Endothelial cell (in vitro differentiated cells): ENCODE measurements around the gene IQGAP2. TPM values are rescaled to one million over a fixed set of nuclear protein-coding genes. Genes with fewer than 3 reads are reported as not detected.
A peak's percentile ranks its signal among the peaks of the same experiment; 100 is the strongest.

Source experiments
- DNase-seq: peaks from one replicate; pipeline ENCODE4 v3.0.0; 2021; ENCODE audit warnings: low spot score
- H3K27ac Mint-ChIP-seq: one replicate; pipeline ENCODE4 v1.8.0; 2021; ENCODE audit warnings: mixed read lengths, inconsistent platforms; ENCODE audit not compliant: unreplicated experiment
- H3K27me3 Mint-ChIP-seq: one replicate; pipeline ENCODE4 v1.8.0; 2021; ENCODE audit warnings: mild to moderate bottlenecking, moderate library complexity, mixed read lengths, inconsistent platforms; ENCODE audit not compliant: unreplicated experiment
- H3K36me3 Mint-ChIP-seq: one replicate; pipeline ENCODE4 v1.8.0; 2021; ENCODE audit warnings: mild to moderate bottlenecking, low read depth, mixed read lengths, inconsistent platforms; ENCODE audit not compliant: unreplicated experiment
- H3K4me1 Mint-ChIP-seq: one replicate; pipeline ENCODE4 v1.8.0; 2021; ENCODE audit warnings: mild to moderate bottlenecking, mixed read lengths, inconsistent platforms; ENCODE audit not compliant: unreplicated experiment
- H3K4me3 Mint-ChIP-seq: one replicate; pipeline ENCODE4 v1.8.0; 2021; ENCODE audit warnings: mild to moderate bottlenecking, mixed read lengths, inconsistent platforms; ENCODE audit not compliant: unreplicated experiment
- H3K9me3 Mint-ChIP-seq: one replicate; pipeline ENCODE4 v1.8.0; 2021; ENCODE audit warnings: mixed read lengths, inconsistent platforms; ENCODE audit not compliant: unreplicated experiment
- total RNA-seq: library from RNA; stranded (reverse); fragmentation: NEBNext Ultra II Directional; extraction: Animal tissue kit (Norgen Biotek cat#: 25700); gene quantifications from one replicate; pipeline ENCODE4 v1.2.1, GENCODE V29; 2021; ENCODE audit not compliant: unreplicated experiment
- TF ChIP-seq, protein P1 (sequence below): fragments of 200-600 bp; sonication (generic); IDR thresholded peaks from one replicate; pipeline ENCODE4 v1.5.0; 2021; ENCODE audit warnings: antibody characterized with exemption; ENCODE audit not compliant: unreplicated experiment

The IQGAP2 gene
- total RNA-seq, 1 donor from 2014 or later = 43.4 TPM

- H3K27me3 Mint-ChIP-seq = no peaks in the 10 kb centered on the region
- H3K27ac Mint-ChIP-seq = no peak overlapping the region
- peaks cover 20% of the 10 kb centered on the region for H3K4me1 Mint-ChIP-seq
- H3K36me3 Mint-ChIP-seq = peaks cover 38% of the 10 kb centered on the region
- no peaks in the 10 kb centered on the region for H3K9me3 Mint-ChIP-seq
- H3K4me3 Mint-ChIP-seq = no peak overlapping the region
- DNase-seq = no peak
- TF ChIP-seq, protein P1, sequence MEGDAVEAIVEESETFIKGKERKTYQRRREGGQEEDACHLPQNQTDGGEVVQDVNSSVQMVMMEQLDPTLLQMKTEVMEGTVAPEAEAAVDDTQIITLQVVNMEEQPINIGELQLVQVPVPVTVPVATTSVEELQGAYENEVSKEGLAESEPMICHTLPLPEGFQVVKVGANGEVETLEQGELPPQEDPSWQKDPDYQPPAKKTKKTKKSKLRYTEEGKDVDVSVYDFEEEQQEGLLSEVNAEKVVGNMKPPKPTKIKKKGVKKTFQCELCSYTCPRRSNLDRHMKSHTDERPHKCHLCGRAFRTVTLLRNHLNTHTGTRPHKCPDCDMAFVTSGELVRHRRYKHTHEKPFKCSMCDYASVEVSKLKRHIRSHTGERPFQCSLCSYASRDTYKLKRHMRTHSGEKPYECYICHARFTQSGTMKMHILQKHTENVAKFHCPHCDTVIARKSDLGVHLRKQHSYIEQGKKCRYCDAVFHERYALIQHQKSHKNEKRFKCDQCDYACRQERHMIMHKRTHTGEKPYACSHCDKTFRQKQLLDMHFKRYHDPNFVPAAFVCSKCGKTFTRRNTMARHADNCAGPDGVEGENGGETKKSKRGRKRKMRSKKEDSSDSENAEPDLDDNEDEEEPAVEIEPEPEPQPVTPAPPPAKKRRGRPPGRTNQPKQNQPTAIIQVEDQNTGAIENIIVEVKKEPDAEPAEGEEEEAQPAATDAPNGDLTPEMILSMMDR = no peak
These were observed 209.9 kb downstream of the IQGAP2 start for GRCh38 chr5:76612942-76613341.

GRCh38 chr5:76615759-76616158 is 212.7 kb downstream of the IQGAP2 start:
- no peak for DNase-seq
- Mint-ChIP-seq H3K4me1 (peaks cover 39% of the 10 kb centered on the region), H3K27me3 (peaks cover 2% of the 10 kb centered on the region), H3K9me3 (no peaks in the 10 kb centered on the region), H3K36me3 (peaks cover 60% of the 10 kb centered on the region), H3K27ac (no peak overlapping the region), H3K4me3 (peak overlapping the region; percentile 38)
- TF ChIP-seq, protein P1 = no peak

DNA sequence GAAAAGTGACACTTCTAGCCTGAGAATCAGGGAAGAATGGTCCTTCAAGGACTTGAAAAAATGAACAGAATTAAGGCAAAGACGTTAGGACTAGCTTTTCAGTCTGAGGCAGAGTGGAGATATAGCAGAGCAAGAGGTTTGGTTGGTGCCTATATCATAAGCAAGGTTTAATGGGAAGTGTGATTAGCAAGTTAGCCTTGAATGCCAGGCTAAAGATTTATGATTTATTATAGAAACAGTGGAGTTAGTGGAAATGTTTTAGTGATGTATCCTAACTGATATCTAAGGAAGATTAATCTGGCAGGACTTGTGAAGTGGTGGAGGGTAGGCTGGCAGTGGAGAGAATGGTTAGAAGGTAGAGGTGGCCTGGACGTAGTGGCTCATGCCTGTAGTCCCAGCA is 213.1 kb downstream of the IQGAP2 start:
- no peak for DNase-seq
- peaks cover 2% of the 10 kb centered on the region for H3K27me3 Mint-ChIP-seq
- peak overlapping the region; percentile 87 for H3K27ac Mint-ChIP-seq
- H3K4me3 Mint-ChIP-seq = peak overlapping the region; percentile 70
- TF ChIP-seq, protein P1 = no peak
- H3K9me3 Mint-ChIP-seq = no peaks in the 10 kb centered on the region
- H3K4me1 Mint-ChIP-seq = peaks cover 42% of the 10 kb centered on the region
- peaks cover 65% of the 10 kb centered on the region for H3K36me3 Mint-ChIP-seq

DNA sequence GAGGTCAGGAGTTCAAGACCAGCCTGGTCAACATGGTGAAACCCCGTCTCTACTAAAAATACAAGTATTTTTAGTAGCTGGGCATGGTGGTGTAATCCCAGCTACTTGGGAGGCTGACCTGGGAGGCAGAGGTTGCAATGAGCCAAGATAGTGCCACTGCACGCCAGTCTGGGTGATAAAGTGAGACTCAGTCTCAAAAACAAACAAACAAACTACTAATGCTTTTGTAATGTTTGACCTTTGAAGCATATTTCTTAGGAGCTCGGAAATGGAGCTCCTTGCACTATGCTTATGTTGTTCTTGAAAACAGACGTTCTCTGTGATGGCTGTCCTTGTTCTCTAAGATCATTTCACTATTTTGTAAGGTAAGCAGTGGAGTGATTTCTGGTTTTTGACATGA is 214.1 kb downstream of the IQGAP2 start:
- Mint-ChIP-seq H3K27me3 (peaks cover 3% of the 10 kb centered on the region), H3K9me3 (no peaks in the 10 kb centered on the region), H3K27ac (no peak overlapping the region), H3K4me1 (peaks cover 42% of the 10 kb centered on the region), H3K4me3 (peak overlapping the region; percentile 95), H3K36me3 (peaks cover 73% of the 10 kb centered on the region)
- TF ChIP-seq, protein P1 = no peak
- DNase-seq = no peak

- peak overlapping the region; percentile 95 for H3K4me3 Mint-ChIP-seq
- peaks cover 73% of the 10 kb centered on the region for H3K36me3 Mint-ChIP-seq
- H3K9me3 Mint-ChIP-seq = no peaks in the 10 kb centered on the region
- H3K4me1 Mint-ChIP-seq = peaks cover 42% of the 10 kb centered on the region
- no peak for DNase-seq
- H3K27ac Mint-ChIP-seq = no peak overlapping the region
- TF ChIP-seq, protein P1 = no peak
- H3K27me3 Mint-ChIP-seq = peaks cover 3% of the 10 kb centered on the region
These were observed 214.6 kb downstream of the IQGAP2 start for GRCh38 chr5:76617675-76618074.
